NCI-H2107 (cell line): ENCODE data around the gene TMEM269.
"Not testable (repeated sequence)": the region's sequence is repeated elsewhere in the genome, so short reads cannot be mapped to it uniquely, and the experiment has no call there.

Experiments
- DNase-seq: peaks from one replicate; lab custom pipeline; 2025; lab: John Stamatoyannopoulos, UW

TMEM269 gene

DNA sequence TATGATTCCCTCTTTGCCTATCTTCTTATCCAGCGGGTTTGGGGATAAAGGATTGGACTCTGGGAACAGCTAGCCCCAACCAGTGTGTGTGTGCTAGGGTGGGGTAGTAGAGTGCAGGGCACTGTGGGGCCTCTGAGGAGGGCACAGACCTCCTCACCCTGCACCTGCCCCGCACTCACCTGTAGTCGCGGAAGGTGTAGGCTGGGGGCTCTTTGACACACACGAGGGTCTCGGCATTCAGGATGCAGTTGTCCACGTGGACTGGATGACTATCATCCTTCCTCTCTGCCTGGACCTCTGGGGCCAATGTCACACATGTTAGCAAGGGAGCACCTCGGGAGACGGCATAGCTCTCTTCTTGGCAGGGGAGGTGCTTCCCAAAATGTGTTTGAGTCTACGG is 36.8 kb upstream of the TMEM269 start:
- no peak for DNase-seq

DNA sequence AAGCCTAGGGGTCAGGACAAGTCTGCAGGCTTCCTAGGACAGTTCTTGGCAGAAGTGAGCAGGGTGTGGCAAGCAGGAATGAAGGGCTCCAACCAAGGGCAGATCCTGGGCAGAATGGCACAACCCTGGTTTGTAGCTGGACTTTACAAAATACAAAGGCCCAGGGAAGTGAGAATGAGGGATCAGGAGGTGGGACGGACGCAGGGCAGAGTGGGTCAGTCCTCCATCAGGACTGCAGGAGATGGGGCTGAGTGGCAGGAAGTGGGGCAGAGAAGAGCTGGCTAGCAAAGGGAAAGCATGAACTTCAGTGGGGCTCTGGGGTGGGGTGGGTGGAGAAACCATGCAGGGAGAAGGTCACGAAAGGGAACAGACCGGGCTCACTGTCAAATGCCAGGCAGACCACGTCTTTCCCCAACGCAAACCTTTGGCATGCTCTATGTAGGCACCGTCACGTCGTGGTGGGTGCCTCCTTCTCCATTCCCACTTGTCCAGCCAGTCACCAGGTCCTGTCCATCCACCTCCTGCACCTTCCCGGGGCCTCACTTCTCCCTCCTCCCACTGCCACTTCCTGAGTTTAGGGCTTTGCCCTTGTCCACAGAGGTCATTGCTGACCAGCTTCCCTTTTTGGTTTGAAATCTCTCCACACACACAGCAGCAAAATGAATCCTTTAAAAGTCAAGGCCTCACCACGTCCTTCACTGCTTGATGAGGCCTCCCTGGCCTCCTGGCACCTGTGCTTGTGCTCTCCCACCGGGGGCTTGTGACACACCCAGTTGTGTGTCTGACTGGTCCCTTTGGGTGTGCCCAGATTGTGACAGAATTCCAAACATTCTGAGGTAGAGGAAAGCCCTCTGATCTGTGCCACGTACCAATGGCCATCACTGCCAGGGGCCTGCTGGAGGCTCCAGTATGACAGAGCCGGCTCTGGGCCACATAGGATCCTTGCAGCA is 36.1 kb upstream of the TMEM269 start:
- DNase-seq = no peak

DNA sequence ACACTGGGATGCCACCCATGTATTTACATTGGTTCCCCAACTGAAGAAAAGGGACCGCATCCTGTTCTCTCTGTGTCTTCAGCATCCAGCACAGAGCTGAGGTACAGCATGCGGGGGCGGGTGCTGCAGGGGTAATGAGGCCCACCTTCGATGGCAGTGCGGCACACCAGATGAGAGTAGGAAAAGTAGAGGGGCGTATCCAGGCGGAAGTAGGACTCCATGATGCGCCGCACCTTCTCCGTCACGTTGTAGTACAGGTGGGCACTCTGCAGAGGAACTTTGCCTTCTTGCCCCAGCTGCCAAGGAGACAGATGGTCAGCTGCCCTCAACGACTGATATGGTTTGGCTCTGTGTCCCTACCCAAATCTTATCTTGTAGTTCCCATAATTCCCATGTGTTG is 34.8 kb upstream of the TMEM269 start:
- DNase-seq = no peak

DNA sequence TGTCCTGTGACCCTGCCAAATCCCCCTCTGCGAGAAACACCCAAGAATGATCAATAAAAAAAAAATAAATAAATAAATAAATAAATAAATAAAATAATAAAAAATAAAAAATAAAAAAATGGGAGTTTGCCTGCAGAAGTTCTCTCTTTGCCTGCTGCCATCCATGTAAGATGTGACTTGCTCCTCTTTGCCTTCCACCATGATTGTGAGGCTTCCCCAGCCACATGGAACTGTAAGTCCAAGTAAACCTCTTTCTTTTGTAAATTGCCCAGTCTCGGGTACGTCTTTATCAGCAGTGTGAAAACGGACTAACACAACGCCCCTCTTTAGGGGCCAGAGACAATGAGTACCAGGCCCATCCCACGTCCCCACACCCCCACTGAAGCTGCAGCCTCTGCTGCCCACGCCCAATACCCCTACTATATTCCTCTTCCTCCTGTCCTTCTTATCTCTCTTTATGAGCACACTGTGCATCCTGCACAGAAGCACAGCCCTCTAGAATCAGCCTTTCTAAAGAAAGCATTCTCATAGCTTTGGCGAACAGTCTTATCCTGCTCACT is 33.2 kb upstream of the TMEM269 start:
- not testable (repeated sequence) for DNase-seq

DNA sequence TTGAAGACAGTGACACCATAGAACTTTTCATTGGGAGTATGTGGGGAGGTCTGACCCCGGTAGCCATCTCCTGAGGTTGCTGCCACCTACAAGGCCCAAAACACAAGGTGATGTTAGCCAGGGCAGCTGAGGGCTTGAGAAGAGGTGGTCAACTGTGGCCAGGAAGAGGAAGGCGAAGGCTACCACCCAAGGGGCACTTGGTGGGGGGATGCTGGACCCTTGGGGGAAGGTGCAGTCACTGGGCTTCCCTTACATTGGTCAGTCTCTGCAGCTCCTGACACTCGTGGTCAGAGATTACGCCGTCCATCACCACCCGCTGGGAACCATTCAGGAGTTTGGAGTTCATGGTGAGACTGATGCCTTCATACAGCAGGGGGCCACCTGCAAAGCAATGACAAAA is 32.5 kb upstream of the TMEM269 start:
- DNase-seq = no peak

DNA sequence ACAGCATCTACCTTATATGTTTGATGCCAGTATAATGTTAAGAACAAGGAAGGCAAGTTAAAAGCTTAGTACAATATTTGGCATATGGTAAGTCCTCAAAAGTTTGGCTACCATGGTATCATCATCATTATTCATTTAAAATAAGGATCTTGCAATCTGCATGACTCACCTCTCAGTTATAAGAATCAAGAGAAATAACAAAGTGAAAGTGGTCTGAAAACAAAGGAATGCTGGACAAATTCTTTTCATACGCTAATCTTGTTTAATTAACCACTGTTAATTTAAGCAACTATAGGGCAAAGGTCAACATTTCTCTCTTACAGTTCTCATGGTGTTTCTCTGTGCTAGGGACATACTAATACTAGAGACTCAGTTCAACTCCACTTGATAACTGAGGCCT is 31.7 kb upstream of the TMEM269 start:
- DNase-seq = no peak

DNA sequence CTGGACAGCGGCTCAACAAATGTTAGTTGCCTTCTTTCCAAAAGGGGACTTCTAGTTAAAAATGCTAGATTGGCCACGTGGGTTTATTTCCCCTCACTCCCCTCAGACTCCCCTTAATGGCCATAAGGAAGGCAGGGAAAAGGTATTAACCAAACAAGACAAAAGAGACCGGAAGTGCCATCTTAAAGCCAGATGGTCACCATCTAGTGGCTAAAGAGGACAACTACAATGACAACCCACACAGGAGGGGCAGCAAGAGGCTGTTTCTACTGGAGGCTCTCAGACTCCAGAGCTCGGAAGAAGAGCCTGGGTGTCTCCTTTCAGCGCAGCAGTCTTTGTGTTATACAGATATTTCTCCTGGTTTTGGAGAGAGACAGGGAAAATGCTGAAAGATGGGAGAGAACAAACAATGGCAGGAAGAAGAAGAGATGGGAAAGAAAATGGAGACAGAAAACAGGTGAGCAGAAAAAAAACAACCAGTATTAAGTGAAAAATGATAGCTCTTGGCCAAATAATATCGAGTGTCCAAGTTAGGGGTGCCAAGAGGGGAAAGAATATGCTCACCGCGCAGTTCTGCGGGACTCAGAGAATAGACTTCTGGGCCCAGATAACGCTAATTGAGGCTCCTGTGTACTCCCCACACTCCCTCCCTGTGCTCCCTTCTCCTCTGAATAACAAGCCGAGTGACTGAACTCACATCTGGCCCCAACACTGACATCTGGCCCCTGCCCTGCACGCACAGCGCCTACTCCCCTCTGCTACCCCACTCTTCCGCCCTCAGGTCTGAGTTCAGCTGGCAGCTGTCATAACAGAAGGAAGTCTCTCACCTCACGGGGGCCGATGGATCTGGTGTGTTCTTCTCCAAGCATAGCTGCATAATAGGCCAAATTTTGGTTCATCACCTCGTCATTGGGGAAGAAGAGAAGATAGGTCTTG is 27.6 kb upstream of the TMEM269 start:
- no peak for DNase-seq

DNA sequence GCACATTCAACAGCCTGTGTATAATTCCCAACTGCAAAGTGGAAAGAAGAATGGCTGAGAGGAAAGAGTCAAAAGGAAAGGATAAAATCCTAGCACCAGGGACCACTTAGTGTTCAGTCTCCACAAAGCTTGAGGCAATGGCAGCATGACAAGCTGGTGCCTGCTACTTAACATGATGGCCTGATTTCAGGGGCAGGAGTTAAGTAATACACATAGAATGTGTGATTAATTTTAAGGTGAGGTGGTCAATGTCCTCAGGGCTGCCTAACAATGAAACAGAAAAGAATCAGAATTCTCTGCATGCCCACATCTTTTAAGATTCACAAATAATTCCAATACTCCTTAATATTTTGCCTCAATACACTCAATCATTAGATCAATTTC is 26.9 kb upstream of the TMEM269 start:
- no peak for DNase-seq

DNA sequence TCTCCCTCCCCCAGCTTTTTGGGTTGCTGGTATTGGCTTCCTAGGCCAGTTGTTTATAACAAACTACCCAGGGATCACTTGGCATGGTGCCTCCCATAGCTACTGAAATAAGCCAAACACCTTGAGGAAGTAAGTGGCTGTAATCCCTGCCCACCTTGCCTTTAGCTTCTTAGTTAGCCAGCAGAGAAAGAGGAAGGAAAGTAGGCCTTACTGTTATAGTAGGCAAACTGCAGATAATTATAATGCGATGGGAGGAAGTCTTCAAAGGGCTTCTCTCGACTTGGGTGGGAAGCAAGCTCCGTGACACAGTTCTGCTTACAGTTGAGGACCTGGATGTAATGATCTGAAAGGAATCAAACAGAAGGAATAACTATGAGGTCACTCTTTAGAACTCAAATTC is 26.1 kb upstream of the TMEM269 start:
- no peak for DNase-seq

DNA sequence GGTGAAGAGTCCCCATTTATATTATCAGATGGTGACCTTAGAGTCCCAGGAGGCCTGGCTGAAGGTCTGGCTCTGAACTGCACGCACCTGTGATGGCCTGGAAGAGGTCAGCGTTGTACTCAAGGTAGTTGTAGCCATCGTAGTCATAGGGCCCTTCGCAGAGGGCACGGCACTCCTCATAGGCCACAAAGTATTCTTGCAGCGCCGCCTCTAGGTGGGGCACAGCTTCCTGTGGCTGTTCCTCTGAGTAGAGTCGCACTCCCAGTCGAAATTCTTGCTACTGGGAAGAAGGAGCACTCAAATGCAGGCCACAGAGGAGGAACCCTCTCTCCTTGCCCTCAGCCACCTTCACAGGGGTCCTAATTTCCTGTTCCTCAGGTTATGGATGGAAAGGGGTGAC is 25.7 kb upstream of the TMEM269 start:
- DNase-seq = no peak

DNA sequence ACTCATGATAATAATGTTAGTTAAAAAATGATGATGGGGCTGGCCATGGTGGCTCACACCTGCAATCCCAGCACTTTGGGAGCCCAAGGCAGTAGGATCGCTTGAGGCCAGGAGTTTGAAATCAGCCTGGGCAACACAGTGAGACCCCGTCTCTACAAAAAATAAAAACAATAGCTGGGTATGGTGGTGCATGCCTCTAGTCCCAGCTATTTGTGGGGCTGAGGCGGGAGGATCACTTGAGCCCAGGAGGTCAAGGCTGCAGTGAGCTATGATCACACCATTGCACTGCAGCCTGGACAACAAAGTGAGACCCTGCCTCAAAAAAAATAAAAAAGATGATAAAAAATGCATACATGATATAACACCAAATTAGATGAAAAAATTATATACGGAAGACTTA is 23.2 kb upstream of the TMEM269 start:
- no peak for DNase-seq

DNA sequence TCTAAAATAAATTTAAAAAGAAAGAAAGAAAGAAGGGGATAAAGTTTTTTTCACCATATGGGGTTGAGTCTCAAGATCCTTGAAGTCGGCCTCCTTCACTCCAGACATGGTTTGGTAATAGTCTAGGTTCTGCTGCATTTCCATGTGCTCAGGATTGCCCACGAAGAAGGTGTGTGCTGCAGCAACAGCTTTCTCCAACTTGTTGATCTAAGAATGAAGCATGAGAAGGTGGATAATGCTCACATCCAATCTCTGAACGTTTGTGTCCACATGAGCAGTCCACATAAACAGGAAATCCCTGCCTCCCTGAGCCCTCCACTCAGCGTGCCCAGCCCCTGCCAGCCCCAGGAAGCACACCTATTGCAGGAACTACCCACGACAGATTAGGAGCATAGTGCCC is 22.5 kb upstream of the TMEM269 start:
- DNase-seq = no peak

DNA sequence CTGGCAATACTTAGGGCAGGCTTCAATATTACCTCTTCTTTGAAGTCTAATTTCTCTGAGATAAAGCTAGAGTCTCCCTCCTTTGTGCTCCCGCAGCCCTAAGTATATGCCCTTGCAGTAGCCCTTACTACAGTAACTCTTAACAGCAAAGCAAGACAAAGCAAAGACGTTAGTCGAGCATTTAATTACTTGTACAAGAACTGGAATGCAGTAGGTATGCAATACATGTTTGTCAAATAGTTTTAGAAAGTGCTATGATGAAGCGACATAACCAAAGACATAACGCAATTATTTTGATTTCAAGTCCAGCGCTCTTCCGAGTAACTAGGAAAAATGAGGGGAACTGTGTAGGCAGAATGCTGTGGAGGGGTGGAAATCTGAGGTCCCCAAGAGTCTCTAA is 19.5 kb upstream of the TMEM269 start:
- DNase-seq = no peak

DNA sequence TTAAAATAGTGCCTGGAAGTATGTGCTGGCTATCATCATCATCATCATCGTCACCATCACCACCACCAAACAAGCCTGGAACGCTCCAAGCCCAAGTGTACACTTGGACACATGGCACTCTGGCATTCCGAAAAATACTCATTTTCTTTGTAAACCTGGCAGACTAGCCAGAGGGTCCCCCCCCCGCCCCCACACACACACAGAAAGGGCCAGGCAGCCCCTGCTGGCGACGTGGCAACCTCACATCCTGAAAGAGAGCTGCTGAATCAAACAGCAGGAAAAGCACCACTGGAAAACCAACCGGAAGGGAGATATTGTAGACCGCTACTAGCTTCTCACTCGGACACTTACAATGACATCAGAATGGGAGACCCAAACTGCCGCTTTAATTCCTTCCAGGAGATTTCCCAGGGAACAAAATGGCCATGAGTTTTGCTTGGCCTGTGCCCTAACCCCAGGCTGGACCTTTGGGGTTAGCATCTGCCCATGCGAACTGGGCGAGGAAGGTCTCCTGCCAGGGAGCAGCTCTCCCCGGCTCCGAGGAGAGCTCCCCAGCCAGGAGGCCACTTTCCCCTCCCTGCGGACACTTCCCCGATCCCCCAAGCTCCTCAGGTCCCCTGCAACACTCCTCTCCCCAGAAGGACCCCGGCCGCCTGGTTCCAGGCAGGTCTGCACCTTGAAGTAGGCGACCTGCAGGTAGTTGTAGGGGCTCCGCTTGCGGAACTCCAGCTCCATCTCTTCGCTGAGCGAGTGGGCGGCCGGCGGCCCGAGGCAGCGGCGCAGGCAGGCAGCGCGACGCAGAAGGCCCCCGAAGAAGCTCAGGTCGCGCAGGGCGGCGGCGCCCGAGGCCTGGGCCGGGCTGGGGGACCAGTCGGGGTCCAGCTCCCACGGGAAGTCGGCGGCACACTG is 18.7 kb upstream of the TMEM269 start:
- DNase-seq = no peak

DNA sequence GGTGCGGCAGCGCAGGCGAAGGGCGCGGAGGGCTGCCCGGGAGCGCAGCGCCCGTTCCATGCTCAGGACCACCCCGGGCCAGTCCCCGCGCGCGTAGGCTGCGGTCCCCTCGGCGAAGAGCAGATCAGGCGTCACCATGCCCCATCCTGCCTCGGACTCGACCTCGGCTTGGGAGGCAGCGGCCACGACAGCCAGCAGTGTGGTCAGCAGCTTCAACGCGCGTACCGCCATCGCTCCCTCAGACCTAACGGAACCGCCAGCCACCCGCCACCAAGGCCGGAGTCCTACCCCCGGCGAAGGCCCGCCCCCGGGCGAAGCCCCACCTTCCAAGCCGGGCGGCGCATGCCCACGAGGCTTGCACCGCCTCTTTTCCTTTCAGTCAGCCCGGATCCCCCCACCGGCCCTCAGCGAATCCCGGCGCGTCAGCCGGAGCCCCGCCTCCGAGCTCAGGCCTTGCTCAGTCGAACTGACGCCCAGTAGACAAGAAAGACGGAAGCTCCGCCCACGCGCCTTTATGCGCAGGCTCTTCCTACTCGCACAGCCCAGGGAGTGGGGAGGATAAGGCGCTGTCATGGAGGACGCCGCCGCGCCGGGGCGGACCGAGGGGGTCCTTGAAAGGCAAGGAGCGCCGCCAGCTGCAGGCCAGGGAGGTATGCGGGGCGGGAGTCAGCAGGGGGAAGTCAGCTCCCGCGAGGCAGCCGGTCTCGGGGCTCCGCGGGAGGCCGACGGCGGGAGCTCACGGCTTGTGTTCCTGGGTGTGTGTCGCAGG is 17.9 kb upstream of the TMEM269 start, which contains the start of the genes C1orf50 and P3H1:
Gene C1orf50 (plus strand): TSS at position 509 of the 769 bp plus-strand sequence. CDS start 63 bp downstream, at position 572.
Gene P3H1 (minus strand): TSS at position 288 of the 769 bp plus-strand sequence. CDS start 57 bp downstream, at position 231.
- DNase-seq = peak; percentile 99

DNA sequence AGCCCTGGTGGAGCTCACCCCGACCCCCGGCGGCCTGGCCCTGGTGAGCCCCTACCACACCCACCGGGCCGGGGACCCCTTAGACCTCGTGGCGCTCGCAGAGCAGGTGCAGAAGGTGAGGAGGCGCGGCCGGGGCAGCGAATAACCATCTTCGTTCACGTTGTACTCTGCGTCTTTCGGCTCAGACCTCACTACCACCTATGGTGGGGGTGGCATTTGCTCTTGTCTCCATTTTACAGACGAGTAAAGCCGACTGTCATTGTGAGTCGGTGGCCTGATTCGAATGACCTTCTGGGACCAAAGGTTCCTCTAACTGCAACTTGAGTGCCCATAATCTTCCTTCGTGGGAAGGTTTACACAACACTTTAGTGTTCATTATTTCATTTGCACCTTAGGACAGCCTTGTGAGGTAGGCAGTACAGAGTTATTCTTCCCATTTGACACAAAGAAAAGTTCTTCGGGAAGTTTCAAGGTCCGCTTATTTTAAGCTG is 17.2 kb upstream of the TMEM269 start:
- DNase-seq = no peak

DNA sequence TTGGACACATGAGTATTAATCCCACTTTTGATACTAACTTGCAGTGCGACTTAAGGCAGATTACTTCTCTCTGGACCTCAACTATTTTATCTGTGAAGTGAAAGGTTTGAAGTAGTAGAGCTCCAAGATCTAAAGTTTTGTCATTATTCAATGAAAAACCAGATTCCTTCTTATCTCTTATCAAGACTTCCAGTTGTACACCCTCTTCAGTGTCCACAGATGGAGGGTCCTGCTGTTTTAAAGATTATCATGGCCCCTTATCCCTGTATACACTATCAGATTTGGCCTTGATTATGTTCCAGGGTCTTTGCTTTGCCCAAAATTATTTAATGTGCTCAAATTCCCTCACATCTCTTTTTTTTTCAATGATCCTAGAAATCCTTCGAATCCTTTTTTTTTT is 16.6 kb upstream of the TMEM269 start:
- DNase-seq = no peak

DNA sequence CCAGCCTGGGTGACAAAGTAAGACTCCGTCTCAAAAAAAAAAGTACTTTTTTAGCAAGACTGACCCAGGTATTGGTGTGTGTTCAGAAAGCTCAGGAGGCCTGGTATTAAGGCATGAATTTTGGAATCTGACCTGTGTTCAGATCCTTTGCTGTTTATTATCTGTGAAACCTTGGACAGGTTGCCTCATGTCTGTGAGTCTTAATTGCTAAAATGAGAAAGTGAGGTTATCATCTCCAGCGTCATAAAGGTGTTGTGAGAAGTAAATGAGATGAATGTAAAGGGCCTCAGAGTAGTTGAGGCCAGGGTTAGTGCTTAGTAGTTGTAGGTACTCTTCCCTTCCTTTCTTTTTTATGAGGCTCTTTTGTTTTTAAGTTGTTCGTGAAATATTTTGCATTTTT is 15.0 kb upstream of the TMEM269 start:
- DNase-seq = no peak

DNA sequence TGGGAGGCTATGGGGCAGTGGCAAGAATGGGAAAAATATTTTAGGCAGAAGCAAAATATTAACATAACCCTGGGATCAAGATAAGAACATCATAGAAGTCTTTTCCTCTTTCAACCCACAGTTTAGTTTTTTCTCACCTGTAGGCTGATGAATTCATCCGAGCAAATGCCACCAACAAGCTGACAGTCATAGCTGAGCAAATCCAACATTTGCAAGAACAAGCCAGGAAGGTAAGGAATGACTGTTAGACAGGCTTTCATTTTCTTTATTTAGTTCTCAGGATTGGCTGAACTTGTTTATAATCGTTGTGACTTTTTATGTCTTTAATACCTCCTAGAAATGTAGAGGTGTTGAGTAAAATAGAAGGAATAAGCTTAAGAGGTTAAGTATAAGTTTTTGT is 11.4 kb upstream of the TMEM269 start:
- DNase-seq = no peak

DNA sequence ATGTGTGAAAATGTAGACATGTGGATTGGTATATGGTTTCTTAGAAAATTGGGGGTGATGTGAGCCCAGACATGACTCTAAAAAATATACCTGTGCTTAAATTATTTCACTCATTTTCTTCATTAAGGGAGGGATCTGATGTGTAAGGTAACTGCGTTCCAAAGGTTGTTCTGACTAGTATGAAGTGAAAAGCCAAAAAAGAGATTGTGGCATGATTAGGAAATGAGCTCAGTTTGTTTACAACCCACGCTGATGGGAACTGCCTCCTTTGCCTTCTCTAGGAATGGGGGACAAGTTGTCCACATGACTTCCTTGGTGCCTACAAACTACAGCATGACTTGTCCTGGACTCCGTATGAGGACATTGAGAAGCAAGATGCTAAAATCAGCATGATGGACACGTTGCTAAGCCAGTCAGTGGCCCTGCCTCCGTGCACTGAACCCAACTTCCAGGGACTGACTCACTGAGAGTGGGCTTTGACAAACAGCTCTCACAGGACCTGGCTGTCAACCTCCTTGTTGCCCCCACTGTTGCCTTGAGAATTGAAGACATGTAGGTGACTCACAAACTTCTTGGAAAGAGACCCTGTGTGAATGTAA is 9.8 kb upstream of the TMEM269 start:
- DNase-seq = no peak
